Liver (tissue), 9 donors: ENCODE measurements around the gene UBE2QL1. TPM values are rescaled to one million over a fixed set of nuclear protein-coding genes. Genes with fewer than 3 reads are reported as not detected.

Experiments
- DNase-seq: peaks from one replicate; pipeline ENCODE4 v3.0.0-alpha.2; 2017; ENCODE audit warnings: low spot score
- H3K27ac ChIP-seq, 2 donors: one replicate each; pipeline ENCODE4 v1.7.0; 2013; ENCODE audit warnings: inconsistent platforms in 2 of 2, low read length in 2 of 2, control low read depth in 1 of 2, low read depth in 1 of 2, mild to moderate bottlenecking in 1 of 2
- H3K27me3 ChIP-seq, 4 donors: one replicate each; pipeline versions ENCODE4 v1.6.1 to v1.7.0; 2013; ENCODE audit warnings: low read length in 3 of 4, inconsistent platforms in 1 of 4, mild to moderate bottlenecking in 1 of 4, moderate library complexity in 1 of 4; ENCODE audit not compliant: control insufficient read depth in 4 of 4, insufficient read depth in 4 of 4
- H3K36me3 ChIP-seq, 4 donors: one replicate each; pipeline versions ENCODE4 v1.6.1 to v1.7.0; 2013; ENCODE audit warnings: low read length in 3 of 4, mild to moderate bottlenecking in 3 of 4, low read depth in 1 of 4, moderate library complexity in 1 of 4; ENCODE audit not compliant: control insufficient read depth in 4 of 4, insufficient read depth in 3 of 4
- H3K4me1 ChIP-seq, 4 donors: one replicate each; pipeline versions ENCODE4 v1.6.1 to v1.7.0; 2013; ENCODE audit warnings: low read length in 3 of 4, mild to moderate bottlenecking in 3 of 4, moderate library complexity in 1 of 4; ENCODE audit not compliant: control insufficient read depth in 4 of 4, insufficient read depth in 4 of 4
- H3K4me3 ChIP-seq, 3 donors: one replicate each; pipeline versions ENCODE4 v1.6.1 to v1.7.0; 2013; ENCODE audit warnings: low read length in 3 of 3, control low read depth in 1 of 3, low read depth in 1 of 3, mild to moderate bottlenecking in 1 of 3
- H3K9ac ChIP-seq, 2 donors: one replicate each; pipeline ENCODE4 v1.7.0; 2013; ENCODE audit warnings: low read length in 2 of 2, mild to moderate bottlenecking in 2 of 2, moderate library complexity in 2 of 2, control low read depth in 1 of 2, low read depth in 1 of 2
- H3K9me3 ChIP-seq, 4 donors: one replicate each; pipeline versions ENCODE4 v1.6.1 to v1.7.0; 2013; ENCODE audit warnings: low read length in 3 of 4; ENCODE audit not compliant: control insufficient read depth in 4 of 4
- CTCF ChIP-seq: fragments of 150-350 bp; IDR thresholded peaks from 2 replicates; pipeline ENCODE4 v1.5.1; 2017; ENCODE audit warnings: improper control_type of control experiment, low read depth, low read length; ENCODE audit not compliant: missing input control
- EGR1 ChIP-seq, 2 donors: IDR thresholded peaks; 2 replicates each; pipeline ENCODE4 v1.6.1; 2016 to 2018; ENCODE audit warnings: antibody characterized with exemption in 2 of 2, low read depth in 2 of 2
- FOXA1 ChIP-seq: IDR thresholded peaks from 2 replicates; pipeline ENCODE4 v1.6.1; 2016; ENCODE audit warnings: antibody characterized with exemption
- FOXA2 ChIP-seq: IDR thresholded peaks from 2 replicates; pipeline ENCODE4 v1.6.1; 2016; ENCODE audit warnings: antibody characterized with exemption
- GABPA ChIP-seq, 2 donors: IDR thresholded peaks in 1 of 2; conservative IDR thresholded peaks in 1 of 2; 2 replicates each; pipeline ENCODE4 v1.6.1; 2016; ENCODE audit warnings: antibody characterized with exemption in 2 of 2, mild to moderate bottlenecking in 1 of 2, moderate library complexity in 1 of 2
- HNF4A ChIP-seq, 2 donors: conservative IDR thresholded peaks; 2 replicates each; pipeline ENCODE4 v1.6.1; 2016; ENCODE audit warnings: antibody characterized with exemption in 2 of 2, mild to moderate bottlenecking in 2 of 2
- HNF4G ChIP-seq: IDR thresholded peaks from 2 replicates; pipeline ENCODE4 v1.6.1; 2016; ENCODE audit warnings: antibody characterized with exemption
- JUND ChIP-seq, 2 donors: IDR thresholded peaks; 2 replicates each; pipeline ENCODE4 v1.6.1; 2016; ENCODE audit warnings: antibody characterized with exemption in 2 of 2
- MAX ChIP-seq: IDR thresholded peaks from 2 replicates; pipeline ENCODE4 v1.6.1; 2016; ENCODE audit warnings: antibody characterized with exemption
- NR2F2 ChIP-seq: IDR thresholded peaks from 2 replicates; pipeline ENCODE4 v1.6.1; 2016; ENCODE audit warnings: antibody characterized with exemption
- RAD21 ChIP-seq, 2 donors: IDR thresholded peaks; 2 replicates each; pipeline ENCODE4 v1.6.1; 2016; ENCODE audit warnings: antibody characterized with exemption in 2 of 2, mild to moderate bottlenecking in 2 of 2
- RXRA ChIP-seq, 2 donors: IDR thresholded peaks; 2 replicates each; pipeline ENCODE4 v1.6.1; 2017 to 2018; ENCODE audit warnings: antibody characterized with exemption in 2 of 2, mild to moderate bottlenecking in 1 of 2
- SP1 ChIP-seq: IDR thresholded peaks from 2 replicates; pipeline ENCODE4 v1.6.1; 2018; ENCODE audit warnings: antibody characterized with exemption, mild to moderate bottlenecking
- TAF1 ChIP-seq: conservative IDR thresholded peaks from 2 replicates; pipeline ENCODE4 v1.6.1; 2016; ENCODE audit warnings: antibody characterized with exemption, mild to moderate bottlenecking
- YY1 ChIP-seq: IDR thresholded peaks from 2 replicates; pipeline ENCODE4 v1.6.1; 2016; ENCODE audit warnings: antibody characterized with exemption, mild to moderate bottlenecking
- ZBTB33 ChIP-seq: IDR thresholded peaks from 2 replicates; pipeline ENCODE4 v1.6.1; 2016; ENCODE audit warnings: antibody characterized with exemption
- WGBS: extraction: QIAGEN DNeasy Blood & Tissue Kit; methylation state at CpG from one replicate; pipeline ENCODE4 v1.1.7; 2013; 5-methylcytosine and 5-hydroxymethylcytosine counted together
- polyA plus RNA-seq, 2 donors: library from polyadenylated mRNA; stranded (reverse) in 1 of 2; unstranded in 1 of 2; fragments of 200-250 nt in 1 of 2; fragments of >200 nt in 1 of 2; fragmentation: Nextera tagmentation in 1 of 2; extraction: Ambion mirVana in 1 of 2; gene quantifications; one replicate each; pipeline versions ENCODE4 v1.2.1 to v1.2.3, GENCODE V29; 2013 to 2015
- total RNA-seq, 2 donors: library from RNA; depleted of rRNA; stranded (reverse); fragments of >200 nt; gene quantifications; one replicate each; pipeline ENCODE4 v1.2.3, GENCODE V29; 2014
- TF ChIP-seq, protein P1 (sequence below): IDR thresholded peaks from 2 replicates; pipeline ENCODE4 v1.6.1; 2016; ENCODE audit warnings: antibody characterized with exemption
- TF ChIP-seq, protein P2 (sequence below): IDR thresholded peaks from 2 replicates; pipeline ENCODE4 v1.6.1; 2016; ENCODE audit warnings: antibody characterized with exemption, mild to moderate bottlenecking
- donor health status: healthy.
- donor health status: healthy.
- donor health status: healthy.
- donor health status: healthy.
- donor health status: healthy.

Gene UBE2QL1
- total and polyA plus RNA-seq, 4 donors, result 0.09 to 1.9 (median 0.36) TPM

- TF ChIP-seq RAD21 (IDR thresholded peaks at IDR 0.05) (no peak), MAX (no peak), EGR1 (IDR thresholded peaks at IDR 0.05; ENCODE audit: low read depth in 2 of 2) (no peak)
These were observed 17.2 kb upstream of the UBE2QL1 start (continued) for GRCh38 chr5:6431214-6432195.

- H3K4me3 ChIP-seq, result no peak overlapping the region
- no peaks in the 10 kb centered on the region for H3K36me3 ChIP-seq
- TF ChIP-seq RAD21 (IDR thresholded peaks at IDR 0.05) (no peak), HNF4G (no peak), YY1 (no peak), RXRA (IDR thresholded peaks at IDR 0.05) (no peak), ZBTB33 (no peak), JUND (IDR thresholded peaks at IDR 0.05) (no peak)
- no peak for DNase-seq
- H3K9ac ChIP-seq, result no peak overlapping the region
- H3K27me3 ChIP-seq, result peaks cover 0 to 10% (median 0%) of the 10 kb centered on the region in 4 donors
- no peak overlapping the region for H3K27ac ChIP-seq
- no peaks in the 10 kb centered on the region for H3K4me1 ChIP-seq
- WGBS, result 74% methylated on average over 9 of the region's 9 CpGs
- H3K9me3 ChIP-seq, result no peaks in the 10 kb centered on the region
These were observed 16.5 kb upstream of the UBE2QL1 start for GRCh38 chr5:6432206-6432605.

DNA sequence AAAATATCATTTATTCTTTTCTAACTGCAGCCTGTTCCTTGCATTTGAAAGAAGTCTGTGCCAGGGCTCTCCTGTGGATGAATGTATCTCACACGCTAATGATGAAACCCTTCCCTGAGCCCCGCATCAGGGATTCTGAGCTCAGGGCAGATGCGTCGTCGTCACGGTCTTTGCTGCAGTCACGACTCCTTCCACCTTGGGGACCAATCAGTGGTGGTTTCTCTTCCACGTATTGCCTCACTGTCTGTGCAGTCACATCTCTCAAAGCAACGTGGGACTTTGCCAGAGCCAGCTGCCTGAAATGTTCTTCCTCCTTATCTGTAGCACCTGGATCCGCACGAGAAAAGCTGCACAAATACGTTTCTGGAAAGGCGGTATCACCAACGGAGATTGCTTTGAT, 13.9 kb upstream of the UBE2QL1 start:
- no peak for DNase-seq
- H3K4me3 ChIP-seq, result no peak overlapping the region
- no peaks in the 10 kb centered on the region for H3K4me1 ChIP-seq
- 70% methylated on average over 14 of the region's 14 CpGs for WGBS
- no peak overlapping the region for H3K27ac ChIP-seq
- no peak overlapping the region for H3K9ac ChIP-seq
- no peaks in the 10 kb centered on the region for H3K36me3 ChIP-seq
- peaks cover 0 to 2% (median 0%) of the 10 kb centered on the region in 4 donors for H3K9me3 ChIP-seq
- TF ChIP-seq RXRA (IDR thresholded peaks at IDR 0.05) (no peak), NR2F2 (no peak), GABPA (IDR thresholded peaks at IDR 0.05 in 1 of 2, conservative IDR thresholded peaks at IDR 0.05 in 1 of 2) (no peak), FOXA2 (no peak), HNF4A (conservative IDR thresholded peaks at IDR 0.05) (no peak), CTCF (no peak), MAX (no peak), TAF1 (no peak), YY1 (no peak), SP1 (no peak), FOXA1 (no peak), JUND (IDR thresholded peaks at IDR 0.05) (no peak), ZBTB33 (no peak), HNF4G (no peak), EGR1 (IDR thresholded peaks at IDR 0.05; ENCODE audit: low read depth in 2 of 2) (no peak), RAD21 (IDR thresholded peaks at IDR 0.05) (no peak)
- TF ChIP-seq, protein P1, sequence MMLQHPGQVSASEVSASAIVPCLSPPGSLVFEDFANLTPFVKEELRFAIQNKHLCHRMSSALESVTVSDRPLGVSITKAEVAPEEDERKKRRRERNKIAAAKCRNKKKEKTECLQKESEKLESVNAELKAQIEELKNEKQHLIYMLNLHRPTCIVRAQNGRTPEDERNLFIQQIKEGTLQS, result no peak
- TF ChIP-seq, protein P2, sequence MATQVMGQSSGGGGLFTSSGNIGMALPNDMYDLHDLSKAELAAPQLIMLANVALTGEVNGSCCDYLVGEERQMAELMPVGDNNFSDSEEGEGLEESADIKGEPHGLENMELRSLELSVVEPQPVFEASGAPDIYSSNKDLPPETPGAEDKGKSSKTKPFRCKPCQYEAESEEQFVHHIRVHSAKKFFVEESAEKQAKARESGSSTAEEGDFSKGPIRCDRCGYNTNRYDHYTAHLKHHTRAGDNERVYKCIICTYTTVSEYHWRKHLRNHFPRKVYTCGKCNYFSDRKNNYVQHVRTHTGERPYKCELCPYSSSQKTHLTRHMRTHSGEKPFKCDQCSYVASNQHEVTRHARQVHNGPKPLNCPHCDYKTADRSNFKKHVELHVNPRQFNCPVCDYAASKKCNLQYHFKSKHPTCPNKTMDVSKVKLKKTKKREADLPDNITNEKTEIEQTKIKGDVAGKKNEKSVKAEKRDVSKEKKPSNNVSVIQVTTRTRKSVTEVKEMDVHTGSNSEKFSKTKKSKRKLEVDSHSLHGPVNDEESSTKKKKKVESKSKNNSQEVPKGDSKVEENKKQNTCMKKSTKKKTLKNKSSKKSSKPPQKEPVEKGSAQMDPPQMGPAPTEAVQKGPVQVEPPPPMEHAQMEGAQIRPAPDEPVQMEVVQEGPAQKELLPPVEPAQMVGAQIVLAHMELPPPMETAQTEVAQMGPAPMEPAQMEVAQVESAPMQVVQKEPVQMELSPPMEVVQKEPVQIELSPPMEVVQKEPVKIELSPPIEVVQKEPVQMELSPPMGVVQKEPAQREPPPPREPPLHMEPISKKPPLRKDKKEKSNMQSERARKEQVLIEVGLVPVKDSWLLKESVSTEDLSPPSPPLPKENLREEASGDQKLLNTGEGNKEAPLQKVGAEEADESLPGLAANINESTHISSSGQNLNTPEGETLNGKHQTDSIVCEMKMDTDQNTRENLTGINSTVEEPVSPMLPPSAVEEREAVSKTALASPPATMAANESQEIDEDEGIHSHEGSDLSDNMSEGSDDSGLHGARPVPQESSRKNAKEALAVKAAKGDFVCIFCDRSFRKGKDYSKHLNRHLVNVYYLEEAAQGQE, result no peak
- peaks cover 0 to 9% (median 0%) of the 10 kb centered on the region in 4 donors for H3K27me3 ChIP-seq
